Progenitor cell of endocrine pancreas (in vitro differentiated cells): ENCODE measurements around the gene MIB1. TPM values are rescaled to one million over a fixed set of nuclear protein-coding genes. Genes with fewer than 3 reads are reported as not detected.

Experiments used
- DNase-seq: peaks from one replicate; pipeline ENCODE4 v3.0.0; 2021; ENCODE audit warnings: low spot score; ENCODE audit not compliant: unreplicated experiment
- H3K27ac Mint-ChIP-seq: 2 replicates; pipeline ENCODE4 v1.8.0; 2021; ENCODE audit warnings: mild to moderate bottlenecking, moderate library complexity, mixed read lengths
- H3K27me3 Mint-ChIP-seq: 2 replicates; pipeline ENCODE4 v1.8.0; 2021; ENCODE audit warnings: mixed read lengths
- H3K36me3 Mint-ChIP-seq: 2 replicates; pipeline ENCODE4 v1.8.0; 2022; ENCODE audit warnings: mixed read lengths; ENCODE audit not compliant: insufficient read depth
- H3K4me1 Mint-ChIP-seq: 2 replicates; pipeline ENCODE4 v1.8.0; 2021; ENCODE audit warnings: low read depth, mixed read lengths
- H3K4me3 Mint-ChIP-seq: 2 replicates; pipeline ENCODE4 v1.8.0; 2021; ENCODE audit warnings: low read depth, mild to moderate bottlenecking, moderate library complexity, mixed read lengths
- H3K9me3 Mint-ChIP-seq: 2 replicates; pipeline ENCODE4 v1.8.0; 2021; ENCODE audit warnings: low read depth, mixed read lengths
- total RNA-seq: library from RNA; stranded (reverse); gene quantifications from 2 replicates; pipeline ENCODE4 v1.2.1, GENCODE V29; 2021
- TF ChIP-seq, protein P1 (sequence below): fragments of 200-600 bp; sonication (generic); IDR thresholded peaks from one replicate; pipeline ENCODE4 v1.5.0; 2021; ENCODE audit warnings: antibody characterized with exemption, mild to moderate bottlenecking; ENCODE audit not compliant: unreplicated experiment

Gene MIB1
- total RNA-seq, 1 donor from 2014 or later, result 79.5 TPM

DNA sequence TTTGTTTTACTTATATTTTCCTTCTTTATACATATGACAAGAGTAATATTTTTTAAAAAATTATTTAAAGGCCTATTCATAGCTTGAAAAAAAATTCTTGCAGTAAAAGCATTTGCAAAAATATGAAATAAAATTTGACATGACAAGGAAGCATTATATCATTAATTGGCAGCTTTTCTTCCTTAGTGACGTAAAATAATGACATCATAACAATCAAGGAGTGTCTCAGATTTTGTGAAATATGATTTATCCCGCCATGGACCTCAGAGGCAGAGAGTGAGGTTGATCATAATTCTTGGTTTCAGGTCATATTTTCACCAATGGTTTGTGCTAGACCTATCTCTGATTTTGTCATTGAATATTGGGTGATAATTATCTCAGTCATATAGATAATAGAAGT is 176.0 kb downstream of the MIB1 start:
- DNase-seq, result no peak
- TF ChIP-seq, protein P1, sequence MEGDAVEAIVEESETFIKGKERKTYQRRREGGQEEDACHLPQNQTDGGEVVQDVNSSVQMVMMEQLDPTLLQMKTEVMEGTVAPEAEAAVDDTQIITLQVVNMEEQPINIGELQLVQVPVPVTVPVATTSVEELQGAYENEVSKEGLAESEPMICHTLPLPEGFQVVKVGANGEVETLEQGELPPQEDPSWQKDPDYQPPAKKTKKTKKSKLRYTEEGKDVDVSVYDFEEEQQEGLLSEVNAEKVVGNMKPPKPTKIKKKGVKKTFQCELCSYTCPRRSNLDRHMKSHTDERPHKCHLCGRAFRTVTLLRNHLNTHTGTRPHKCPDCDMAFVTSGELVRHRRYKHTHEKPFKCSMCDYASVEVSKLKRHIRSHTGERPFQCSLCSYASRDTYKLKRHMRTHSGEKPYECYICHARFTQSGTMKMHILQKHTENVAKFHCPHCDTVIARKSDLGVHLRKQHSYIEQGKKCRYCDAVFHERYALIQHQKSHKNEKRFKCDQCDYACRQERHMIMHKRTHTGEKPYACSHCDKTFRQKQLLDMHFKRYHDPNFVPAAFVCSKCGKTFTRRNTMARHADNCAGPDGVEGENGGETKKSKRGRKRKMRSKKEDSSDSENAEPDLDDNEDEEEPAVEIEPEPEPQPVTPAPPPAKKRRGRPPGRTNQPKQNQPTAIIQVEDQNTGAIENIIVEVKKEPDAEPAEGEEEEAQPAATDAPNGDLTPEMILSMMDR, result no peak
- Mint-ChIP-seq H3K27ac (no peak overlapping the region), H3K36me3 (peaks cover 3% of the 10 kb centered on the region), H3K4me3 (no peak overlapping the region), H3K27me3 (no peaks in the 10 kb centered on the region), H3K4me1 (peaks cover 19% of the 10 kb centered on the region), H3K9me3 (peaks cover 5% of the 10 kb centered on the region)

DNA sequence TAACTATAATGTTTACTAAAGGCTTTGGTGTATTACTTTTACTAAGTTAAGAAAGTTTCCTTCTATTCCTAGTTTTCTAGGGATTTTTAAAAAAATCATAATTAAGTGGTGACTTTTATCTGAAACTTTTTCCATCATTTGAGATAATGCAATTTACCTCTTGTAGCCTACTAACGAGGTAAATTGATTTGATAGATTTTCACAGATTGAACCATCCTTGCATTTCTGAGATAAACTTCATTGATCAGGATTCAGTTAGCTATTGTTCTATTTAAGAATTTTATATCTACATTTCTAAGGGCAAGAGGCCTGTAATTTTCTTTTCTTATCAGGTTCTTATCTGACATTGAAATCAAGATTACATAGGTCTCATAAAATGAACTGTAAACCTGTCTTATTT is 178.1 kb downstream of the MIB1 start:
- Mint-ChIP-seq H3K9me3 (peaks cover 5% of the 10 kb centered on the region), H3K36me3 (peaks cover 3% of the 10 kb centered on the region), H3K27me3 (no peaks in the 10 kb centered on the region), H3K4me3 (no peak overlapping the region), H3K27ac (no peak overlapping the region), H3K4me1 (peaks cover 6% of the 10 kb centered on the region)
- TF ChIP-seq, protein P1, result no peak
- DNase-seq, result no peak

Other genes with a start within 250 kb of the MIB1 start
- 20.0 and 22.8 TPM in 2 replicates for gene ESCO1, start 140.1 kb upstream of the MIB1 start, total RNA-seq
- gene SNRPD1, start 128.5 kb upstream of the MIB1 start, total RNA-seq, result 72.9 and 76.7 TPM in 2 replicates
- 19.8 and 21.1 TPM in 2 replicates for gene ABHD3, start 36.0 kb upstream of the MIB1 start, total RNA-seq